GM23338 (cell line): ENCODE data around the gene MYH14.

Experiments used
- CREB1 ChIP-seq: fragments of 250-450 bp; sonication (Bioruptor Pico); IDR thresholded peaks from 2 replicates; pipeline ENCODE4 v1.5.0; 2020; ENCODE audit warnings: low read depth, mild to moderate bottlenecking, moderate library complexity
- CTCF ChIP-seq, 2 experiments: fragments of 200-600 bp in 1 of 2; sonication (generic) in 1 of 2; conservative IDR thresholded peaks; 2 replicates each; pipeline versions ENCODE4 v1.5.1 to v1.6.1; 2016 to 2017; ENCODE audit warnings: antibody characterized with exemption in 2 of 2, low read depth in 2 of 2, mild to moderate bottlenecking in 2 of 2, moderate library complexity in 1 of 2
- ETS1 ChIP-seq: IDR thresholded peaks from 2 replicates; pipeline ENCODE4 v1.6.1; 2016; ENCODE audit warnings: antibody characterized with exemption
- EZH2 ChIP-seq: fragments of 200-600 bp; sonication (generic); IDR thresholded peaks from one replicate; pipeline ENCODE4 v1.8.0; 2017; ENCODE audit warnings: antibody characterized with exemption, mild to moderate bottlenecking, low read depth; ENCODE audit not compliant: unreplicated experiment
- EZH2phosphoT487 ChIP-seq: fragments of 200-600 bp; sonication (generic); IDR thresholded peaks from one replicate; pipeline ENCODE4 v1.8.1; 2018; ENCODE audit warnings: antibody characterized with exemption; ENCODE audit not compliant: unreplicated experiment
- JUNB ChIP-seq: IDR thresholded peaks from one replicate; pipeline ENCODE4 v1.6.1; 2016; ENCODE audit warnings: antibody characterized with exemption; ENCODE audit not compliant: unreplicated experiment
- NANOG ChIP-seq: IDR thresholded peaks from 2 replicates; pipeline ENCODE4 v1.6.1; 2016; ENCODE audit warnings: antibody characterized with exemption, borderline replicate concordance
- POLR2AphosphoS5 ChIP-seq: IDR thresholded peaks from 2 replicates; pipeline ENCODE4 v1.6.1; 2016; ENCODE audit warnings: antibody characterized with exemption, low read depth
- STAT1 ChIP-seq: IDR thresholded peaks from one replicate; pipeline ENCODE4 v1.6.1; 2016; ENCODE audit warnings: antibody characterized with exemption; ENCODE audit not compliant: unreplicated experiment
- ZNF114 ChIP-seq: fragments of 250-450 bp; sonication (Bioruptor Pico); IDR thresholded peaks from 2 replicates; pipeline ENCODE4 v1.5.0; 2020; ENCODE audit warnings: mild to moderate bottlenecking, moderate library complexity
- ZNF331 ChIP-seq: fragments of 250-450 bp; sonication (Bioruptor Pico); IDR thresholded peaks from 2 replicates; pipeline ENCODE4 v1.5.0; 2020; ENCODE audit warnings: low read depth, mild to moderate bottlenecking, moderate library complexity
- TF ChIP-seq, protein P1 (sequence below): IDR thresholded peaks from one replicate; pipeline ENCODE4 v1.6.1; 2018; ENCODE audit warnings: antibody characterized with exemption; ENCODE audit not compliant: unreplicated experiment

DNA sequence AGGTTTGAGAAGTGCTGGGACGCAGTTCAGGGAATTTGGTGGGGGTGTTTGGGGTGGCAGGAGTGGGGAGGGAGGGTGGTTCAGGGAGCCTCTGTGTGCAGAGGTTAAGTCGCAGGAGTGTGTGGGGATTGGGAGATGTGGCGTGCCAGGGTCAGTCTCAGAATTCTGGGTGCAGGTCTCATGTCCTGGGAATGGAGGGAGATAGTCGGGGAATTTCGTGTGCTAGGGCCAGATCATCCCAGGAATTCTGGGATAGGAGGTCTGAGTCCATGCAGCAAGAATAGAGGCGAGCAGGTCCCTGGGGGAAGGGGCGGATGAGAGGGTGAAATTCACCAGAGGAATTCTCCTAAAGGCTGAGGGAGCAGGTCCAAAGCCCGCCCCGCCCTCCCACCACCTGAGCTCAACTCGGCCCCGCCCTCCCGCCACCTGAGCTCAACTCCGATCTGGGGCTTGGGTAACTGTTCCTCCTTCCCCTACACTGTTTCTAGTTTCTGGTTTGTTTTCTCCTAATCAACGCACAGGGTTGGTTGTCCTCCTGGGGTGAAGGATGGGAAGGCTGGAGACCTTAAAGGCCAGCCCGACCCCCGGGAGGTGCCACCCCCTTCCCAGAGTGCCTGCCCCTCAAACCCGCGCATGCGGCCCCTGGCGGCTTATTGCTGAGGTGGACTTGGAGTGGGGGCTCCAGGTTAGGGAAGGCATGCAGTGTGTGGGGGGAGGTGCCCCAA, 110.6 kb downstream of the MYH14 start:
- no peak for TF ChIP-seq ETS1
- peak; percentile 35 to 54; a peak in 3 of 4 replicates for TF ChIP-seq CTCF (conservative IDR thresholded peaks at IDR 0.05; ENCODE audit: low read depth in 2 of 2)
- no peak for TF ChIP-seq ZNF331 (CRISPR knock-in tag)
- TF ChIP-seq, protein P1, sequence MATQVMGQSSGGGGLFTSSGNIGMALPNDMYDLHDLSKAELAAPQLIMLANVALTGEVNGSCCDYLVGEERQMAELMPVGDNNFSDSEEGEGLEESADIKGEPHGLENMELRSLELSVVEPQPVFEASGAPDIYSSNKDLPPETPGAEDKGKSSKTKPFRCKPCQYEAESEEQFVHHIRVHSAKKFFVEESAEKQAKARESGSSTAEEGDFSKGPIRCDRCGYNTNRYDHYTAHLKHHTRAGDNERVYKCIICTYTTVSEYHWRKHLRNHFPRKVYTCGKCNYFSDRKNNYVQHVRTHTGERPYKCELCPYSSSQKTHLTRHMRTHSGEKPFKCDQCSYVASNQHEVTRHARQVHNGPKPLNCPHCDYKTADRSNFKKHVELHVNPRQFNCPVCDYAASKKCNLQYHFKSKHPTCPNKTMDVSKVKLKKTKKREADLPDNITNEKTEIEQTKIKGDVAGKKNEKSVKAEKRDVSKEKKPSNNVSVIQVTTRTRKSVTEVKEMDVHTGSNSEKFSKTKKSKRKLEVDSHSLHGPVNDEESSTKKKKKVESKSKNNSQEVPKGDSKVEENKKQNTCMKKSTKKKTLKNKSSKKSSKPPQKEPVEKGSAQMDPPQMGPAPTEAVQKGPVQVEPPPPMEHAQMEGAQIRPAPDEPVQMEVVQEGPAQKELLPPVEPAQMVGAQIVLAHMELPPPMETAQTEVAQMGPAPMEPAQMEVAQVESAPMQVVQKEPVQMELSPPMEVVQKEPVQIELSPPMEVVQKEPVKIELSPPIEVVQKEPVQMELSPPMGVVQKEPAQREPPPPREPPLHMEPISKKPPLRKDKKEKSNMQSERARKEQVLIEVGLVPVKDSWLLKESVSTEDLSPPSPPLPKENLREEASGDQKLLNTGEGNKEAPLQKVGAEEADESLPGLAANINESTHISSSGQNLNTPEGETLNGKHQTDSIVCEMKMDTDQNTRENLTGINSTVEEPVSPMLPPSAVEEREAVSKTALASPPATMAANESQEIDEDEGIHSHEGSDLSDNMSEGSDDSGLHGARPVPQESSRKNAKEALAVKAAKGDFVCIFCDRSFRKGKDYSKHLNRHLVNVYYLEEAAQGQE: no peak
- TF ChIP-seq POLR2AphosphoS5: peak; percentile 46; the same call in 1 of the 2 replicates
- no peak for TF ChIP-seq ZNF114 (CRISPR knock-in tag)
- TF ChIP-seq EZH2phosphoT487: no peak
- TF ChIP-seq EZH2: no peak
- TF ChIP-seq NANOG: no peak
- no peak for TF ChIP-seq CREB1 (CRISPR knock-in tag)
- TF ChIP-seq STAT1: no peak
- TF ChIP-seq JUNB: no peak
